ENCODE results near the gene NT5DC3. TPM values are rescaled to one million over a fixed set of nuclear protein-coding genes. Genes with fewer than 3 reads are reported as not detected.
"Not testable (repeated sequence)": the region's sequence is repeated elsewhere in the genome, so short reads cannot be mapped to it uniquely, and the experiment has no call there.

Gene NT5DC3
- polyA plus RNA-seq, 4 donors, result 2.5 to 8.6 (median 4.7) TPM

- DNase-seq (ENCODE audit: low read depth in 4 of 4, low spot score in 2 of 4), result no peak
These were observed 15.0 kb upstream of the NT5DC3 start for GRCh38 chr12:103855896-103856657.

- no peak for DNase-seq (ENCODE audit: low read depth in 4 of 4, low spot score in 2 of 4)
These were observed 14.1 kb upstream of the NT5DC3 start for GRCh38 chr12:103855036-103855712.

GRCh38 chr12:103854372-103854973 lies 13.4 kb upstream of the NT5DC3 start:
- DNase-seq (ENCODE audit: low read depth in 4 of 4, low spot score in 2 of 4), result no peak

GRCh38 chr12:103852498-103852997 lies 11.5 kb upstream of the NT5DC3 start:
- DNase-seq (ENCODE audit: low read depth in 4 of 4, low spot score in 2 of 4), result no peak

- no peak for DNase-seq (ENCODE audit: low read depth in 4 of 4, low spot score in 2 of 4)
These were observed 10.1 kb upstream of the NT5DC3 start for GRCh38 chr12:103851127-103851526.

GRCh38 chr12:103850429-103850828 lies 9.4 kb upstream of the NT5DC3 start:
- no peak for DNase-seq (ENCODE audit: low read depth in 4 of 4, low spot score in 2 of 4)

- no peak for DNase-seq (ENCODE audit: low read depth in 4 of 4, low spot score in 2 of 4)
These were observed 8.0 kb upstream of the NT5DC3 start for GRCh38 chr12:103848917-103849491.

- DNase-seq (ENCODE audit: low read depth in 4 of 4, low spot score in 2 of 4), result no peak
These were observed 7.1 kb upstream of the NT5DC3 start for GRCh38 chr12:103848143-103848542.

- no peak for DNase-seq (ENCODE audit: low read depth in 4 of 4, low spot score in 2 of 4)
These were observed 5.4 kb upstream of the NT5DC3 start for GRCh38 chr12:103846415-103846814.

GRCh38 chr12:103844305-103844704 lies 3.3 kb upstream of the NT5DC3 start:
- DNase-seq (ENCODE audit: low read depth in 4 of 4, low spot score in 2 of 4), result no peak

GRCh38 chr12:103841690-103842584 lies 903 bp upstream of the NT5DC3 start:
- DNase-seq (ENCODE audit: low read depth in 4 of 4, low spot score in 2 of 4), result peak in 1 of 4 donors; percentile 57

GRCh38 chr12:103840462-103840875 lies 565 bp downstream of the NT5DC3 start:
- DNase-seq (ENCODE audit: low read depth in 4 of 4, low spot score in 2 of 4), result no peak

- no peak for DNase-seq (ENCODE audit: low read depth in 4 of 4, low spot score in 2 of 4)
These were observed 1.2 kb downstream of the NT5DC3 start for GRCh38 chr12:103839609-103840461.

- no peak for DNase-seq (ENCODE audit: low read depth in 4 of 4, low spot score in 2 of 4)
These were observed 1.9 kb downstream of the NT5DC3 start for GRCh38 chr12:103839103-103839502.

- no peak for DNase-seq (ENCODE audit: low read depth in 4 of 4, low spot score in 2 of 4)
These were observed 2.6 kb downstream of the NT5DC3 start for GRCh38 chr12:103838254-103838914.

- DNase-seq (ENCODE audit: low read depth in 4 of 4, low spot score in 2 of 4), result no peak
These were observed 4.7 kb downstream of the NT5DC3 start for GRCh38 chr12:103836345-103836744.

- DNase-seq (ENCODE audit: low read depth in 4 of 4, low spot score in 2 of 4), result not testable (repeated sequence)
These were observed 5.2 kb downstream of the NT5DC3 start for GRCh38 chr12:103835747-103836335.

GRCh38 chr12:103834942-103835341 lies 6.1 kb downstream of the NT5DC3 start:
- no peak for DNase-seq (ENCODE audit: low read depth in 4 of 4, low spot score in 2 of 4)
